ENCODE data around the gene PER3.

DNA sequence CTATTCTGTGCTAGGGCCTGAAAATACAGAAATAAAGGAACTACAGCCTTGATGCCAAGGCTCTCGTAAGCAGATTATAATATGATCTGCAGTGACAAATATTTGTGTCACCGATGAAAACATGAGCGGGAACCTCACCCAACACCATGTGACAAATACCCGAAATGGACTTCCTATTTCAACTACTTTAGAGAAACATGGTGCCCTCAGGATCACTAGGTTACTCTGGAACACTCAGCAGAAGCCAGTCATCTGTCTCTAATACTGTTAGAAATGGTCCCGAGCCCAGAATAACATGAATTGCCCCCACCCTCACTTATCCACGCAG lies 13.5 kb upstream of the PER3 start:
- TF ChIP-seq, protein P1, sequence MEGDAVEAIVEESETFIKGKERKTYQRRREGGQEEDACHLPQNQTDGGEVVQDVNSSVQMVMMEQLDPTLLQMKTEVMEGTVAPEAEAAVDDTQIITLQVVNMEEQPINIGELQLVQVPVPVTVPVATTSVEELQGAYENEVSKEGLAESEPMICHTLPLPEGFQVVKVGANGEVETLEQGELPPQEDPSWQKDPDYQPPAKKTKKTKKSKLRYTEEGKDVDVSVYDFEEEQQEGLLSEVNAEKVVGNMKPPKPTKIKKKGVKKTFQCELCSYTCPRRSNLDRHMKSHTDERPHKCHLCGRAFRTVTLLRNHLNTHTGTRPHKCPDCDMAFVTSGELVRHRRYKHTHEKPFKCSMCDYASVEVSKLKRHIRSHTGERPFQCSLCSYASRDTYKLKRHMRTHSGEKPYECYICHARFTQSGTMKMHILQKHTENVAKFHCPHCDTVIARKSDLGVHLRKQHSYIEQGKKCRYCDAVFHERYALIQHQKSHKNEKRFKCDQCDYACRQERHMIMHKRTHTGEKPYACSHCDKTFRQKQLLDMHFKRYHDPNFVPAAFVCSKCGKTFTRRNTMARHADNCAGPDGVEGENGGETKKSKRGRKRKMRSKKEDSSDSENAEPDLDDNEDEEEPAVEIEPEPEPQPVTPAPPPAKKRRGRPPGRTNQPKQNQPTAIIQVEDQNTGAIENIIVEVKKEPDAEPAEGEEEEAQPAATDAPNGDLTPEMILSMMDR (IDR thresholded peaks at IDR 0.05; ENCODE audit: poor library complexity, severe bottlenecking) = no peak
- TF ChIP-seq, protein P2, sequence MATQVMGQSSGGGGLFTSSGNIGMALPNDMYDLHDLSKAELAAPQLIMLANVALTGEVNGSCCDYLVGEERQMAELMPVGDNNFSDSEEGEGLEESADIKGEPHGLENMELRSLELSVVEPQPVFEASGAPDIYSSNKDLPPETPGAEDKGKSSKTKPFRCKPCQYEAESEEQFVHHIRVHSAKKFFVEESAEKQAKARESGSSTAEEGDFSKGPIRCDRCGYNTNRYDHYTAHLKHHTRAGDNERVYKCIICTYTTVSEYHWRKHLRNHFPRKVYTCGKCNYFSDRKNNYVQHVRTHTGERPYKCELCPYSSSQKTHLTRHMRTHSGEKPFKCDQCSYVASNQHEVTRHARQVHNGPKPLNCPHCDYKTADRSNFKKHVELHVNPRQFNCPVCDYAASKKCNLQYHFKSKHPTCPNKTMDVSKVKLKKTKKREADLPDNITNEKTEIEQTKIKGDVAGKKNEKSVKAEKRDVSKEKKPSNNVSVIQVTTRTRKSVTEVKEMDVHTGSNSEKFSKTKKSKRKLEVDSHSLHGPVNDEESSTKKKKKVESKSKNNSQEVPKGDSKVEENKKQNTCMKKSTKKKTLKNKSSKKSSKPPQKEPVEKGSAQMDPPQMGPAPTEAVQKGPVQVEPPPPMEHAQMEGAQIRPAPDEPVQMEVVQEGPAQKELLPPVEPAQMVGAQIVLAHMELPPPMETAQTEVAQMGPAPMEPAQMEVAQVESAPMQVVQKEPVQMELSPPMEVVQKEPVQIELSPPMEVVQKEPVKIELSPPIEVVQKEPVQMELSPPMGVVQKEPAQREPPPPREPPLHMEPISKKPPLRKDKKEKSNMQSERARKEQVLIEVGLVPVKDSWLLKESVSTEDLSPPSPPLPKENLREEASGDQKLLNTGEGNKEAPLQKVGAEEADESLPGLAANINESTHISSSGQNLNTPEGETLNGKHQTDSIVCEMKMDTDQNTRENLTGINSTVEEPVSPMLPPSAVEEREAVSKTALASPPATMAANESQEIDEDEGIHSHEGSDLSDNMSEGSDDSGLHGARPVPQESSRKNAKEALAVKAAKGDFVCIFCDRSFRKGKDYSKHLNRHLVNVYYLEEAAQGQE (IDR thresholded peaks at IDR 0.05; ENCODE audit: borderline replicate concordance) = peak; percentile 0
- no peak for TF ChIP-seq EZH2 (IDR thresholded peaks at IDR 0.05; ENCODE audit: borderline replicate concordance, insufficient read depth, low read length, poor library complexity, severe bottlenecking)
- no peak for TF ChIP-seq RAD21 (conservative IDR thresholded peaks at IDR 0.05)
- TF ChIP-seq POLR2AphosphoS5 (IDR thresholded peaks at IDR 0.05) = no peak
- no peak for TF ChIP-seq SMC3 (conservative IDR thresholded peaks at IDR 0.05; ENCODE audit: poor library complexity)

Data from neural cell (in vitro differentiated cells).